HG02840 (cell line): ENCODE measurements around the gene ZNF597.
"Not testable (repeated sequence)": the region's sequence is repeated elsewhere in the genome, so short reads cannot be mapped to it uniquely, and the experiment has no call there.

Experiments
- ATAC-seq: cut with Tn5 transposase; IDR thresholded peaks from one replicate; pipeline ENCODE4 v1.9.1; 2021; ENCODE audit warnings: mild to moderate bottlenecking, moderate library complexity, moderate number of reproducible peaks; ENCODE audit not compliant: unreplicated experiment, low FRiP score

Gene ZNF597

GRCh38 chr16:3476409-3476808 is 33.1 kb upstream of the ZNF597 start:
- ATAC-seq = no peak

- no peak for ATAC-seq
Measured at GRCh38 chr16:3475604-3476375, 32.5 kb upstream of the ZNF597 start.

DNA sequence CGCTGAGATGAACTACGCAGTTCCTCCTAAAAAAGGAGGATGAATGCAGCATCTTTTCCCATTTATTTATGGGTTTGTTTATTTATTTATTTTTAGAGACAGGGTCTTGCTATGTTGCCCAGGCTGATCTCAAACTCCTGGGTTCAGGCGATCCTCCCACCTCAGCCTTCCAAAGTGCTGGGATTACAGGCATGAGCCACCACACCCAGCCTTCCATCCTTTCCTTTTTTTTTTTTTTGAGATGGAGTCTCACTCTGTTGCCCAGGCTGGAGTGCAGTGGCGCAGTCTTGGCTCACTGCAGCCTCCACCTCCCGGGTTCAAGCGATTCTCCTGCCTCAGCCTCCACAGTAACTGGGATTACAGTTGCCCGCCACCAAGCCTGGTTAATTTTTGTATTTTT is 31.6 kb upstream of the ZNF597 start:
- ATAC-seq = not testable (repeated sequence)

DNA sequence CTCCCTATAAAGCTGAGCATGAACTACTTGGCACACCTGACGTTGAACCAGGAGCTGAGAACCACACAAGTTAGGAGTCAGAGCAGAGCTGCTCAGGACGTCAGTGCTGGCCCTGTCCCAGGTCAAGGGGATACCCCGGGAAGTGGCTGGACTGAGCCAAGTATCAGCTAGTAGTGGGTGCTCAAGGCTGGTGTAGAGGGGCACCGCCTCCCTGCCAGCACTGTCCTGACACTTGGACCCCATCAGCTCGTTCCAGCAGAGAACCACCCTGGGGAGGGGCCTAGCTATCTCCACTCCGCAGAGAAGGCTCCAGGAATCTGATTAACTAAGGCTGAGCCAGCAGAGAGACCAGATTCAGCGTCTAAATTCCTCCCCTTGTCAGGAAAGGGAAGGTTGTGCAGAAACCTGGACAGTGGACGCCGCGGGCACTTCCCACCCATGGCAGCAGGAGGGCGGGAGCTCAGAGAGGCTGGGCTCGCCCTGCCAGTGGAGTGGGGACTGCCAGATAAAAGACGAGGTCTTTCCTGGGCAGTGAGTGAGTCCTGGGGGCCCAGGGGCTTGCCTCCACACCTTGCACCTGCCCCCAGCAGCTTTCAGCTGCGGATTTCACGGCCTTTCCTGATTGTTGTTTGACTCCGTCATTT is 31.0 kb upstream of the ZNF597 start:
- ATAC-seq = no peak

GRCh38 chr16:3473596-3473943 is 30.3 kb upstream of the ZNF597 start:
- ATAC-seq = not testable (repeated sequence)

DNA sequence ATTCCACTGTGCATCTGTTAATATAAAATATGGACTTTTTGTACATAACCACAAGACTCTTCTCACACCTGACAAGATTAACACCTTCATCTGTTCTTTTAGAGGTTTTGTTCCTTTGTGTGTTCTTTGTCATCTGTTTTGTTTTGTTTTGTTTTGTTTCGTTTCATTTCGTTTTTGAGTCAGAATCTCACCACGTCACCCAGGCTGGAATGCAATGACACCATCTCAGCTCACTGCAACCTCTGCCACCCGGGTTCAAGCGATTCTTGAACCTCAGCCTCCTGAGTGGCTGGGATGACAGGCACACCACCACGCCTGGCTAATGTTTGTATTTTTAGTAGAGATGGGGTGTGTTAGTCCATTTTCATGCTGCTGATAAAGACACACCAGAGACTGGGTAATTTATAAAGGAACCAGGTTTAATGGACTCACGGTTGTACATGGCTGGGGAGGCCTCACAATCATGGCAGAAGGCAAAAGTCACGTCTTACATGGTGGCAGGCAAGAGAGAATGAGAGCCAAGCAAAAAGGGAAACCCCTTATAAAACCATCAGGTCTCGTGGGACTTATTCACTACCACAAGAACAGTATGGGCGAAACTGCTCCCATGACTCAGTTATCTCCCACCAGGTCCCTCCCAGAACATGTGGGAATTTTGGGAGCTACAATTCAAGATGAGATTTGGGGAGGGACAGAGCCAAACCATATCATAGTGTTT is 29.7 kb upstream of the ZNF597 start:
- ATAC-seq = no peak

- ATAC-seq = no peak
Measured at GRCh38 chr16:3471518-3472176, 28.3 kb upstream of the ZNF597 start.

DNA sequence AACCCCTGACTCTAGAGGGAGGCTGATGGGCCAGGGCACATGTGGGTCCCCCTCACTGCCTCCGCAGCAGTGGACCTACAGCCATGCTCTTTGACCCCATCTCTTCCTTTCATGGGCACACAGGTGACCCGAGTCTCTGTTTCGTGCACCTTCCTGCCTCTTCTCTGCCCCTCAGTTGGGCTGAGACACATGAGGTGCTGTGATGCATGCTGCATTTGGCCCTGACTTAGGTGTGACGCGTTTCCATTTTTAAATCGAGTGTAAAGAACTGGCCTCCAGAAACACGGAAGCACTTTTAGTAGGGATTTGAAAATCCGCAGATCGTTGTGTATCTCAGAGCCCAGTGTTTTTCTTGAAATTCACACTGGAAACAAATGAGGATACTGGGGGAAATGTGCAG is 27.4 kb upstream of the ZNF597 start:
- no peak for ATAC-seq

DNA sequence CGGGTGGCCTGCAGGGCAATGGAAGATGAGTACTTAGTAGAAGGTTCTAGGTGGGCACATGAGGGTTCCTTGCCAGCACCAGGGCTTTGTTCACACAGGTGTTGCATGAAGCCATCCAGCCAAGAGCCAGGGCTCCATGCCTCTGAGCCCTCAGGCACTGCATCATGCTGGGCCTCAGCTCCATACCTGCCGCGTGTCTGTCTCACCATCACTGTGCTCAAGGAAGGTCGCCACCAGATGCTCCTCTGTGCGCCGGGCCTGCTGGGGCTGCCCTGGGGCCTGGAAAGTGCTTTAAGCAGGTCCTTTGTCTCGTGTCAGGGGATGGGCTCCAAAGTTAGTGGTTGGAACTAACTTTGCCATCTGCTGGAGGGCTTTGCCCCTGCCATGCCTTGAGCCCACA is 26.4 kb upstream of the ZNF597 start:
- ATAC-seq = no peak

DNA sequence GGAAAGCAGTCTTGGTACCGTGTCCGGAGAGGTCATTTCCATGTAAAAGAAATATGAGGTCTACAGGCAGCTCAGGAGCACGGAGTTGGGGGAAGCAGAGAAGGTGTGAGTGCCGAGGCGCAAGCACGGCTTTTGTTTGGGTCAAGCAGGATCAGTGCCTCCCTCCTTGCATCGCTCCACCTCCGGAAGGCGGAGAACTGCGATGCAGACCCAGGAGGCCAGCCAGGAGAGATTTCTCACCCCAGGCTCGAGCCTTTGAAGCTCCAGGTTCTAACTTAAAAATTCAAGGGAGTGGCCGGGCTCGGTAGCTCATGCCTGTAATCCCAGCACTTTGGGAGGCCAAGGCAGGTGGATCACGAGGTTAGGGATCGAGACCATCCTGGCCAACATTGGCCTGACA is 25.2 kb upstream of the ZNF597 start:
- no peak for ATAC-seq

- no peak for ATAC-seq
Measured at GRCh38 chr16:3467921-3468320, 24.6 kb upstream of the ZNF597 start.

DNA sequence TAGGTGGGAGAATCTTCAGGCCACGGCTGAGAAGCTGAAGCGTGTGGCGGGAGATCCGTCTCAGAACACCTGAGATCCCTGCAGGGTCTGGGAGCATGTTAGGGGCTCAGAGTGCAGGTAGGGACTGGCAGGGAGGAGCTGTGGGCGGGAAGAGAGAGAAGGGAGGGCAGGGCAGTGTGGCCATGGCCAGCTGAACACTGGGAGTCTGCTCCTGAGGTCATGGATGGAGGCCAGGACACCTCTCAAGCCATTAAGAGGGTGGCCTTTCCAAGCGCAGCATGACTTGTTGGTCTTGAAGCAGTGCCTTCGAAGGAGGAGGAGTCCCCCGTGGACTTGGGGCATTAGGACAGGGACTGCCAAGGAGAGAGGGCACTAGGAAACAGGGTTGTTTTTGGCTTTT is 23.9 kb upstream of the ZNF597 start:
- ATAC-seq = no peak

- no peak for ATAC-seq
Measured at GRCh38 chr16:3465911-3466584, 22.7 kb upstream of the ZNF597 start.

DNA sequence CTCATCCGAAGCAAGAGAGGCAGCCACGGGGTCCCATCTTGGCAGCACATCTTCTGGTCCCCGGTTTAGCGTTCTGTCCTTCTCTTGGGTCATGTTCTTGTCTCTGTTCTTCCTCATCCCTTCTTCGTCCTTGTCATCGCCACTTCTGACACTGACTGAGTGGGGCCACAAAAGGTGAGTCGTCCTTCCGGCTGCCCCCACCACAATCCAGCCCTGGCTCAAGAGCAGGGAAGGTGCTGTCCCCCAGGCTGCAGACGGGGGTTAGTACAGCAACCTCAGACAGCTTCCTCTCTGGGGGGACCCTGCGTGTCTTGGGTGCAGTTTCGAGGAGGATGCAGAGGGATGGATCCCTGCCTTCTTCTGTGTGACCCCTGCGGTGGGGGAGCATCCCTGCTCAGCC is 22.0 kb upstream of the ZNF597 start:
- ATAC-seq = no peak

GRCh38 chr16:3461151-3461550 is 17.8 kb upstream of the ZNF597 start:
- no peak for ATAC-seq

GRCh38 chr16:3460585-3460984 is 17.3 kb upstream of the ZNF597 start:
- ATAC-seq = no peak

DNA sequence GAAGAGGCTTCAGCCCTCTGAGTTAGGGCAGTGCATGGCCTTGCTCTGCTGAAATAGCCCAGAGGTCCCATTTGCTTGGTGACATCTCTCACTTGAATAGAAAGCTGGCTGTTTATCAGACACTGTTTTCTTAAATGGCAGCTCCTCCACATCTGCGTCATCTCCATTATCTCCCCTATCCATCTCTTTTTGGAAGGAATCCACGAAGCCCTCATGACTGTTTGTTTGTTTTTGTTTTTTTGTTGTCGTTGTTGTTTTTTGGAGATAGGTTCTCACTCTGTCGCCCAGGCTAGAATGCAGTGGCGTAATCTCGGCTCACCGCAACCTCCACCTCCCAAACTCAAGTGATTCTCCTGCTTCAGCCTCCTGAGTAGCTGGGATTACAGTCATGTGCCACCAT is 16.8 kb upstream of the ZNF597 start:
- no peak for ATAC-seq

- ATAC-seq = no peak
Measured at GRCh38 chr16:3459401-3460090, 16.2 kb upstream of the ZNF597 start.

GRCh38 chr16:3458852-3459361 is 15.6 kb upstream of the ZNF597 start:
- ATAC-seq = no peak
